Panc1 (cell line): ENCODE results near the gene NDST1.

Source experiments
- CTCF ChIP-seq: fragments of 450-650 bp; IDR thresholded peaks from 2 replicates; pipeline ENCODE4 v1.5.1; 2017; ENCODE audit warnings: mild to moderate bottlenecking
- TCF7L2 ChIP-seq: IDR thresholded peaks from 2 replicates; pipeline ENCODE4 v1.6.1; 2011; ENCODE audit warnings: mild to moderate bottlenecking, low read depth, low read length, inconsistent platforms

GRCh38 chr5:150551066-150551465, 43.1 kb downstream of the NDST1 start:
- TF ChIP-seq CTCF = no peak
- TF ChIP-seq TCF7L2 = no peak
